Mesendoderm (in vitro differentiated cells): ENCODE results near the gene ADAM33.
A peak's percentile ranks its signal among the peaks of the same experiment; 100 is the strongest.

Experiments
- DNase-seq: peaks from one replicate; pipeline ENCODE4 v3.0.0; 2013
- H2AK5ac ChIP-seq: 2 replicates; pipeline ENCODE4 v1.6.1; 2013; ENCODE audit warnings: low read length, inconsistent platforms
- H2BK120ac ChIP-seq: 2 replicates; pipeline ENCODE4 v1.6.1; 2013; ENCODE audit warnings: low read depth, mild to moderate bottlenecking, low read length, moderate library complexity, mixed read lengths
- H2BK15ac ChIP-seq: replicated peaks from 2 replicates; pipeline ENCODE4 v1.6.1; 2013; ENCODE audit warnings: low read depth, mild to moderate bottlenecking, moderate library complexity
- H2BK5ac ChIP-seq: 2 replicates; pipeline ENCODE4 v1.6.1; 2013; ENCODE audit warnings: low read length, inconsistent platforms
- H3K18ac ChIP-seq: 2 replicates; pipeline ENCODE4 v1.6.1; 2013; ENCODE audit warnings: mild to moderate bottlenecking, low read length, mixed read lengths
- H3K23ac ChIP-seq: one replicate; pipeline ENCODE4 v1.6.1; 2013; ENCODE audit warnings: low read length
- H3K27ac ChIP-seq: 2 replicates; pipeline ENCODE4 v1.5.1; 2013; ENCODE audit warnings: low read depth, mild to moderate bottlenecking, inconsistent platforms, low read length, moderate library complexity
- H3K27me3 ChIP-seq: 2 replicates; pipeline ENCODE4 v1.6.1; 2013; ENCODE audit warnings: low read length, control low read depth, mild to moderate bottlenecking, inconsistent platforms; ENCODE audit not compliant: insufficient read depth, poor library complexity
- H3K36me3 ChIP-seq: 2 replicates; pipeline ENCODE4 v1.6.1; 2013; ENCODE audit warnings: low read length, inconsistent platforms; ENCODE audit not compliant: control insufficient read depth, insufficient read depth
- H3K4ac ChIP-seq: one replicate; pipeline ENCODE4 v1.6.1; 2013; ENCODE audit warnings: low read depth, mild to moderate bottlenecking, low read length, moderate library complexity
- H3K4me1 ChIP-seq: 2 replicates; pipeline ENCODE4 v1.6.1; 2013; ENCODE audit warnings: low read depth, low read length, inconsistent platforms; ENCODE audit not compliant: control insufficient read depth
- H3K4me2 ChIP-seq: 2 replicates; pipeline ENCODE4 v1.6.1; 2013; ENCODE audit warnings: low read length
- H3K4me3 ChIP-seq: 2 replicates; pipeline ENCODE4 v1.5.1; 2013; ENCODE audit warnings: mild to moderate bottlenecking, low read length
- H3K56ac ChIP-seq: one replicate; pipeline ENCODE4 v1.6.1; 2013; ENCODE audit warnings: low read length
- H3K79me1 ChIP-seq: 2 replicates; pipeline ENCODE4 v1.6.1; 2013; ENCODE audit warnings: low read length, inconsistent platforms
- H3K79me2 ChIP-seq: 2 replicates; pipeline ENCODE4 v1.6.1; 2013; ENCODE audit warnings: mild to moderate bottlenecking, low read length; ENCODE audit not compliant: control insufficient read depth, insufficient read depth
- H3K9ac ChIP-seq: 2 replicates; pipeline ENCODE4 v1.6.1; 2013; ENCODE audit warnings: low read length, inconsistent platforms
- H4K5ac ChIP-seq: one replicate; pipeline ENCODE4 v1.6.1; 2013; ENCODE audit warnings: low read length
- H4K8ac ChIP-seq: one replicate; pipeline ENCODE4 v1.6.1; 2013; ENCODE audit warnings: low read depth, mild to moderate bottlenecking, control low read depth, low read length, moderate library complexity
- WGBS: extraction: QIAGEN DNeasy Blood & Tissue Kit; methylation state at CpG from one replicate; pipeline ENCODE4 v1.1.7; 2013; ENCODE audit warnings: low lambda C conversion rate, missing lambda C conversion rate; ENCODE audit not compliant: insufficient coverage; ENCODE audit errors: extremely low coverage; 5-methylcytosine and 5-hydroxymethylcytosine counted together

ADAM33 gene

GRCh38 chr20:3674995-3675900 lies 6.6 kb downstream of the ADAM33 start:
- H2BK15ac ChIP-seq: no peak overlapping the region
- no peak overlapping the region for H3K4me3 ChIP-seq
- no peak overlapping the region for H3K9ac ChIP-seq
- no peak overlapping the region for H3K4me2 ChIP-seq
- no peak overlapping the region for H2BK5ac ChIP-seq
- H4K8ac ChIP-seq: no peak overlapping the region
- H3K56ac ChIP-seq: no peak overlapping the region
- H3K79me2 ChIP-seq: no peaks in the 10 kb centered on the region
- H4K5ac ChIP-seq: no peak overlapping the region
- peaks cover 2% of the 10 kb centered on the region for H3K27me3 ChIP-seq
- H2BK120ac ChIP-seq: no peak overlapping the region
- H3K79me1 ChIP-seq: no peaks in the 10 kb centered on the region
- H3K23ac ChIP-seq: no peak overlapping the region
- H2AK5ac ChIP-seq: no peak overlapping the region
- no peak overlapping the region for H3K18ac ChIP-seq
- no peak overlapping the region for H3K4ac ChIP-seq
- DNase-seq: no peak
- no peaks in the 10 kb centered on the region for H3K4me1 ChIP-seq
- WGBS: no CpG with 5 or more reads among the region's 13 CpGs
- no peak overlapping the region for H3K27ac ChIP-seq
- no peaks in the 10 kb centered on the region for H3K36me3 ChIP-seq

- WGBS: no CpG with 5 or more reads among the region's 10 CpGs
- Histone ChIP-seq H2BK15ac (no peak overlapping the region), H3K27ac (no peak overlapping the region), H3K4me3 (no peak overlapping the region), H3K23ac (no peak overlapping the region), H3K18ac (no peak overlapping the region), H3K4me1 (no peaks in the 10 kb centered on the region), H3K9ac (no peak overlapping the region), H2BK120ac (no peak overlapping the region), H3K79me2 (no peaks in the 10 kb centered on the region), H3K56ac (no peak overlapping the region), H3K4ac (no peak overlapping the region), H2AK5ac (no peak overlapping the region), H3K79me1 (no peaks in the 10 kb centered on the region), H4K5ac (no peak overlapping the region), H3K27me3 (peaks cover 2% of the 10 kb centered on the region), H3K4me2 (no peak overlapping the region), H4K8ac (no peak overlapping the region), H2BK5ac (no peak overlapping the region), H3K36me3 (no peaks in the 10 kb centered on the region)
- no peak for DNase-seq
These were observed 7.4 kb downstream of the ADAM33 start for GRCh38 chr20:3674447-3674846.

GRCh38 chr20:3673221-3674070 lies 8.4 kb downstream of the ADAM33 start:
- Histone ChIP-seq H3K4me3 (no peak overlapping the region), H3K4ac (no peak overlapping the region), H2AK5ac (no peak overlapping the region), H4K5ac (no peak overlapping the region), H2BK5ac (no peak overlapping the region), H3K56ac (no peak overlapping the region), H3K9ac (no peak overlapping the region), H3K4me2 (no peak overlapping the region), H3K36me3 (no peaks in the 10 kb centered on the region), H3K27ac (no peak overlapping the region), H3K4me1 (no peaks in the 10 kb centered on the region), H3K18ac (no peak overlapping the region), H2BK15ac (no peak overlapping the region), H3K79me2 (no peaks in the 10 kb centered on the region), H2BK120ac (no peak overlapping the region), H3K23ac (no peak overlapping the region), H4K8ac (no peak overlapping the region), H3K79me1 (no peaks in the 10 kb centered on the region), H3K27me3 (peaks cover 2% of the 10 kb centered on the region)
- DNase-seq: no peak
- no CpG with 5 or more reads among the region's 90 CpGs for WGBS

- Histone ChIP-seq H3K79me2 (no peaks in the 10 kb centered on the region), H3K4me1 (no peaks in the 10 kb centered on the region), H3K27ac (no peak overlapping the region), H3K27me3 (peaks cover 2% of the 10 kb centered on the region), H3K36me3 (no peaks in the 10 kb centered on the region), H4K8ac (no peak overlapping the region), H3K56ac (peak overlapping the region; percentile 70), H3K4me3 (no peak overlapping the region), H2BK15ac (no peak overlapping the region), H3K79me1 (no peaks in the 10 kb centered on the region), H3K9ac (peak overlapping the region; percentile 44), H3K18ac (no peak overlapping the region), H4K5ac (no peak overlapping the region), H3K23ac (no peak overlapping the region), H2BK5ac (no peak overlapping the region), H3K4me2 (peak overlapping the region; percentile 54), H2AK5ac (no peak overlapping the region), H3K4ac (no peak overlapping the region), H2BK120ac (no peak overlapping the region)
- DNase-seq: no peak
- no CpG with 5 or more reads among the region's 58 CpGs for WGBS
These were observed 9.2 kb downstream of the ADAM33 start for GRCh38 chr20:3672547-3673171.

- no peak overlapping the region for H3K4ac ChIP-seq
- no peaks in the 10 kb centered on the region for H3K79me2 ChIP-seq
- peak overlapping the region; percentile 70 for H3K56ac ChIP-seq
- peak overlapping the region; percentile 44 for H3K9ac ChIP-seq
- H3K18ac ChIP-seq: no peak overlapping the region
- H2BK120ac ChIP-seq: no peak overlapping the region
- DNase-seq: no peak
- H3K4me2 ChIP-seq: peak overlapping the region; percentile 54
- no peak overlapping the region for H2AK5ac ChIP-seq
- H4K5ac ChIP-seq: no peak overlapping the region
- H3K36me3 ChIP-seq: no peaks in the 10 kb centered on the region
- no peak overlapping the region for H3K4me3 ChIP-seq
- H4K8ac ChIP-seq: no peak overlapping the region
- H3K79me1 ChIP-seq: no peaks in the 10 kb centered on the region
- H2BK5ac ChIP-seq: no peak overlapping the region
- no peak overlapping the region for H2BK15ac ChIP-seq
- peaks cover 2% of the 10 kb centered on the region for H3K27me3 ChIP-seq
- no peak overlapping the region for H3K23ac ChIP-seq
- H3K27ac ChIP-seq: no peak overlapping the region
- no CpG with 5 or more reads among the region's 23 CpGs for WGBS
- H3K4me1 ChIP-seq: no peaks in the 10 kb centered on the region
These were observed 9.7 kb downstream of the ADAM33 start for GRCh38 chr20:3671986-3672546.
